GM21381 (cell line): Measurements from ENCODE around the gene CCDC74A.
"Not testable (repeated sequence)": the region's sequence is repeated elsewhere in the genome, so short reads cannot be mapped to it uniquely, and the experiment has no call there.

Source experiments
- ATAC-seq: cut with Tn5 transposase; IDR thresholded peaks from one replicate; pipeline ENCODE4 v1.9.1; 2021; ENCODE audit warnings: mild to moderate bottlenecking, moderate library complexity; ENCODE audit not compliant: unreplicated experiment

CCDC74A gene

GRCh38 chr2:131527131-131528001 is at the start of gene CCDC74A:
TSS of gene CCDC74A (plus strand) at chr2:131527888. CDS start at chr2:131527971, 83 bp downstream.
- ATAC-seq = peak; percentile 86

DNA sequence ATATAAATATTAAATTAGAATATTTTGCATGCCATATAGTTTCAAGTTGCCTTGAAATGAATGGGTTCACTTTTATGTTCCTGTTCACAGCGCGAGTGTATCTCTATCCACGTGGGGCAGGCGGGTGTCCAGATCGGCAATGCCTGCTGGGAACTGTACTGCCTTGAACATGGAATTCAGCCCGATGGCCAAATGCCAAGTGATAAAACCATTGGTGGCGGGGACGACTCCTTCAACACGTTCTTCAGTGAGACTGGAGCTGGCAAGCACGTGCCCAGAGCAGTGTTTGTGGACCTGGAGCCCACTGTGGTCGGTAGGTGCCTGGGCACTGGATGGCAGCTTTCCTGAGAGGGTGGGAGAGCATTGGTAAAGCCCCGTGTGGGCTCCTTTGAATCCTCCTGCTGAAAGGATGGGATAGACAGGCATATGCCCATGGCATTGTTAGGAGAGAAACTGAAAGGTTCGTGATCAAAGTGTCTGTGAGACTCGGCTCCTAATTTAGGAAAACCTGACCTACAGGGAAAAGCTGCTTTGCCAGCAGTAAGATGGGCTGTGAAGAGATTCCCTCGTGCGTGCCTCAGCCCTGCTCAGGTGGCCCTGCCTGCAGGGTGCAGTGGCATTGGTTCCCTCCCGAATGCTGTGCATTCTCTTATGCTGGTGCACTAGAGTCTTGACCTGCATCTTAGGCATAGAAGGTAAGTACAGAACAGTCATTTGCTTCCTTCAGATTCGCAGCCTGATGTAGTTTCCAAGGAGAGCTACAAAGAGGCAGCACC is 49.4 kb upstream of the CCDC74A start:
- not testable (repeated sequence) for ATAC-seq

DNA sequence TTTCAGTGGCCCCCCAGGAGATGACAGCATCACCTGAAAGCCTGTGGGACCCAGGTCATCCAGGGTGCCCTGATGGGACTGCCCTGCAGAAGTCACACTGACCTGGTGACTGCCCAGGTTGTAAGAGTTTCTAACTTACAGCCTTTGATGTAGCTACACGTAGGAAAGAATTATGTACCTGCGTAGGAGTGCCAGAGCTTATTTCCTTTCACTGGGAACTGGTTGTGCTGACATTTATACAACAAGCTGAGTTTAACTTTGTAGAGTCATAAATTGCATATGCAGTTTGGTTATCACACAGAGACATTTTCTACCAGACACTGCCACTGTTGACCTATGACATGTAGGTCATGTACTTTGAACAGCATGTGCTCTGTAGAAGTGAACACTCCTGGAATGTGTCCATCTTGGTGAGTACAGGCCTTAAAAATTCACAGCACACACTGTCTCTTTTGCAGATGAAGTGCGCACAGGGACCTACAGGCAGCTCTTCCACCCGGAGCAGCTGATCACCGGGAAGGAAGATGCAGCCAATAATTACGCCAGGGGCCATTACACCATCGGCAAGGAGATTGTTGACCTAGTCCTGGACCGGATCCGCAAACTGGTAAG is 48.7 kb upstream of the CCDC74A start:
- not testable (repeated sequence) for ATAC-seq

DNA sequence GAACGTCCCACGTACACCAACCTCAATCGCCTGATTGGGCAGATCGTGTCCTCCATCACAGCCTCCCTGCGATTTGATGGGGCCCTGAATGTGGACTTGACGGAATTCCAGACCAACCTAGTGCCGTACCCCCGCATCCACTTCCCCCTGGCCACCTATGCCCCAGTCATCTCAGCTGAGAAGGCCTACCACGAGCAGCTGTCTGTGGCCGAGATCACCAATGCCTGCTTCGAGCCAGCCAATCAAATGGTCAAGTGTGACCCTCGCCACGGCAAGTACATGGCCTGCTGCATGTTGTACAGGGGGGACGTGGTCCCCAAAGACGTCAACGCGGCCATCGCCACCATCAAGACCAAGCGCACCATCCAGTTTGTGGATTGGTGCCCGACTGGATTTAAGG is 47.3 kb upstream of the CCDC74A start:
- ATAC-seq = not testable (repeated sequence)

GRCh38 chr2:131482506-131483155 is 45.1 kb upstream of the CCDC74A start:
- ATAC-seq = not testable (repeated sequence)

- not testable (repeated sequence) for ATAC-seq
Observed at GRCh38 chr2:131483981-131484820, 43.5 kb upstream of the CCDC74A start.

- not testable (repeated sequence) for ATAC-seq
Observed at GRCh38 chr2:131484906-131485460, 42.7 kb upstream of the CCDC74A start.

GRCh38 chr2:131486201-131486902 is 41.3 kb upstream of the CCDC74A start:
- ATAC-seq = not testable (repeated sequence)

DNA sequence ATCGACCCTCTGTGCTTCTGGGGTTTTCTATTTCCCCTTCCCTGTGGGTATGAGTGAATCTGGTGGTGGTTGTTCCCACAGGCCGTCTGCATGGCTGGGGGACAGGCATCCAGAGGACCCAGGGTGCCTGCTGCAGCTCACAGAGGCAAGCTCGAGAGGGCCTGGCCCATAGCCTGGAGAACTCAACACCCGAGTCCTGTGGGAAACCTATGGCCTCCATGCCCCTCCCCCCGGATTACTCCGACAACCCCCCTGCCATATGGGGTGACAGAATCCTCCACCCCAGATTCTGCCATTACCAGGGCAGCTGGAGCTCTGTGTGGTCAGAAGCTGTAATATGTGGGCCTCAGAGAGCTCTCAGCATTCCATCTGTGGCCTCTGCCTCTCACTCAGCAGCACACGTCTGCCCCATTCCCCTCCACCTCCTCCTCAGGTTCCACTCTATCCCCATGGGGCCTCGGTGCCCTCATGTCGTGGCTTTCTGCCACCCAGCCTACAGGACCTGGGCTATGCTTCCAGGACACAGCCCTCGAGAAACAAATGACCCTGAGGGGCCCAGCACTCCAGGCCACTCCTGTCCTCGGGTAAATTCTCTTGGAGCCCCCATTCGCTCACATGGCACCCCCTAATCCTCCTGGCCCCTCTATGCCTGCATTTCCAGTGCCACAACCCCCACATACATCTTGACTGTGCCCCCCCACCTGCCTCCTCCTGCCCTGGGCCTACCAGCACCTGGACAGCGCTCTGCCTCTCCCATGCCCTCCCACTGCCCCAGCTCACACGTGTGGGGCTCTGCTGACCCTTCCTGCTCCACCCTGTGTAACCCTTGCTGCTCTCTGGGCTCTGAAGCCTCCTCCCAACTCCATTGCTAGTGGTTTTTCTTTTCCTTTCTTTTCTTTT is 39.1 kb upstream of the CCDC74A start:
- no peak for ATAC-seq

DNA sequence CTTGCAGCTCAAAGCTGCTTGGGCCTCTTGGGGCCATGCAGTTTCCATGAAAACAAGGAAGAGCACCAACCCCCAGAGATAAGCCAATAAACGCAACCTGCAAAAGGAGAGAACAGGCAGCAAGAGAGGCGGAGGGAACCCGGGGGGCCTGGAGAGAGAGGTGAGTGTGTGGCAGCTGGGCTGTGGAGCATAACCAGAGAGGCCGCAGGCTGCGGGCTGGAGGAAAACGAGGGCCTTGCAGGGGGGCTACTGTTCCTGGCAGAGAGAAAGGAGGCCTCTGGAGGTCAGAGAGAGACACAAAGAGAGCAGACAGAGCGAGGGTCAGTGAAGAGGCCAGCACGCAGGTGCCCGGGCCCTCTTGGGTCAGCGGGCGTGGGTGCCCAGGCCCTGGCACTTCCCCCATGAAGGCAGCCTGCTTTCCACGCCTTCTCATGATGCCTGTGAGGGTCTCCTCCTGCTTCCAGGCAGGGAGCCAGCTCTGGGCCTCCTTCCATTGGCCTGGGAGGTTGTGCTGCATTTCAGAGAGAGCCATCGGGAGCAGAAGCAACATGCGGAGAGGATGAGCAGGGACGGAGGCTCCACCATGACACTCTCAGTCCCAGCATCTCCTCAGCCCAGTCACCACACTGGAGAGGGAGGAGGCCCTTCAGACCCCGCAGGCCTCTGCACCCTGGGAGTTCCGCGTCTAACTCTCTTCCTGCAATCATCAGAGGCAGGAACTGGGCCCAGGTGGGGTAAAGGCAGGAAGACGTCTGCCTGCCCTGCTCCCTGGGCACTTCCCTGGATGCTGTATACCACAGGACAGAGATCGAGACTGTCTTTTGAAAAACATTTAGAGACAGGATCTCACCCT is 36.8 kb upstream of the CCDC74A start:
- not testable (repeated sequence) for ATAC-seq

- ATAC-seq = not testable (repeated sequence)
Observed at GRCh38 chr2:131491469-131491836, 36.2 kb upstream of the CCDC74A start.

GRCh38 chr2:131492015-131492417 is 35.7 kb upstream of the CCDC74A start, which contains the start of gene MZT2A:
TSS of gene MZT2A (minus strand) at chr2:131492397. CDS start at chr2:131492376, 21 bp downstream.
- peak; percentile 18 for ATAC-seq

DNA sequence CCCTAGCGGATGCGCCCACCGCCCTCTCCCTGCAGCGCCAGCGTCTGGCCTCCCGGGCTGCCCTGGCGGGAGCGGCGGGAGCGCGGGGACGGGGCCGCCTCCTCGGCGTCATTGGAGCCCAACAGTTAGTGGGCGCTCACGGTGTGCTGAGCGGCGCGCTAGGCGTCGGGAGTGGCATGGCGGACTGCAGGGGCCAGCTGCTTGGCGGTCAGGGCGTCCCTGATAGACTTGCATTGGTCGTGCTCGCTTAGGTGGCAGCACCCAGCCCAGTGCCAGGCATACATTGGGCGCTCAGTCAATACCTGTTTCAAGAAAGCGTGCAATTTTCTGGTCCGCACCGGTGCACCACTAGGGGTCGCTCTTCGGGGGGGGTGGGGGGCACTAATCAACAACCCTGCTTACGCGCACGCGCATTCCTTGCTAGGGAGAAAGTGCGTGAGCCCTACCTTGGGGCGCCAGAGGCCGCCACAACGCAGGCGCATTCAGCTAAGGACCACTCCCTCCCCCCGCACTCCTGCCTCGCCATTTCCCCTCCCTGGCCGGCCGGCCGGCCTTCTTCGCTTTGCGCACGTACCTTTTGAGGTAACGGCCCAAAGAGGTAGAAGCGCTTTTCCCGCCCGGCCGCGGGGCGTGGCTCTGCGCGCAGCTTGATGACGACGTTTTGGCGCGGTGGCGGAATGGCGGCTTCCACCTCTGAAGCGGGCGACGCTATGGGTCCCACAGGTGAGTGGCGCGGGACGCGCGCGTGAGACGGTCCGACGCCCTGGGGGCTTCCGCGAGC is 35.1 kb upstream of the CCDC74A start:
- ATAC-seq = peak; percentile 63

- peak; percentile 20 for ATAC-seq
Observed at GRCh38 chr2:131493199-131493968, 34.3 kb upstream of the CCDC74A start.

- ATAC-seq = not testable (repeated sequence)
Observed at GRCh38 chr2:131495506-131495905, 32.2 kb upstream of the CCDC74A start.
